CMK (cell line): ENCODE data around the gene DNPH1.

Experiments
- DNase-seq: peaks from one replicate; pipeline ENCODE4 v3.0.0-alpha.2; 2010; ENCODE audit warnings: low read depth

DNPH1 gene

GRCh38 chr6:43181621-43181941 is 47.7 kb downstream of the DNPH1 start:
- no peak for DNase-seq

DNA sequence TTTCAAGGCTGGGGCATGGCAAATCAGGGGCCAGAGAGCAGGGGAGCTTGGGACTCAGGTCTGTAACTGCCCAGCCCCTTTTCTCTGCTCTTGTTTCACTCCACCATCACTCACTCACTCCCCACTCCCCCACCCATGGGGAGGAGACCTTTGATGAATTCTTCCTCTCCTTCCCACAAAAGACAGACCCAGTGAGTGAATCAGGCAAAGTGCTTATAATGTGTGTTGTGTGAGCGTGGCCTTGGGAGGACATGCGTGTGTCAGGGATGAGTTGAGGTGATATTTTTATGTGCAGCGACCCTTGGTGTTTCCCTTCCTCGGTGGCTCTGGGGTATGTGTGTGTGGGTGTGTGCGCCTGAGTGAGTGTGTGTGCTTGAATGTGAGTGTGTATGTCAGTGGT is 48.3 kb downstream of the DNPH1 start:
- DNase-seq: no peak

DNA sequence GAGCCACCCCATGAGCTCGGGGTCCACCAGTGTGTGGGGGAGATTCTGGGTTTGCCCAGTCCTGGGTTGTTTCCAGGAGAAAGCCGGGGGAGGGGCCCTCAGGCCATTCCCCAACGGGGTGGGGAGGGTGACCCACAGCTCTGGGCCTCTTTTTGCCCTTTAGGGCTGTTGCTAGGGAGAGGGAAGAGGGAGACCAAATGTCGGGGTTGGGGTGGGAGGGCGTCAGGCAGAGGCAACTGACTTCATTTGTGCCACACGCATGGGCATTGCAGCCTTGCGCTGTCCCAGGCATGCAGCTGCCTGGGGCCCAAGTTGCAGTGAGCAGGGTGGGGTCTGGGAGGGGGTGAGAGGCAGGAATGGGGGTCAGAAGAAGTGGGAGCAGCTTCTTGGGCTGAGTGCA is 49.2 kb downstream of the DNPH1 start:
- DNase-seq: no peak

DNA sequence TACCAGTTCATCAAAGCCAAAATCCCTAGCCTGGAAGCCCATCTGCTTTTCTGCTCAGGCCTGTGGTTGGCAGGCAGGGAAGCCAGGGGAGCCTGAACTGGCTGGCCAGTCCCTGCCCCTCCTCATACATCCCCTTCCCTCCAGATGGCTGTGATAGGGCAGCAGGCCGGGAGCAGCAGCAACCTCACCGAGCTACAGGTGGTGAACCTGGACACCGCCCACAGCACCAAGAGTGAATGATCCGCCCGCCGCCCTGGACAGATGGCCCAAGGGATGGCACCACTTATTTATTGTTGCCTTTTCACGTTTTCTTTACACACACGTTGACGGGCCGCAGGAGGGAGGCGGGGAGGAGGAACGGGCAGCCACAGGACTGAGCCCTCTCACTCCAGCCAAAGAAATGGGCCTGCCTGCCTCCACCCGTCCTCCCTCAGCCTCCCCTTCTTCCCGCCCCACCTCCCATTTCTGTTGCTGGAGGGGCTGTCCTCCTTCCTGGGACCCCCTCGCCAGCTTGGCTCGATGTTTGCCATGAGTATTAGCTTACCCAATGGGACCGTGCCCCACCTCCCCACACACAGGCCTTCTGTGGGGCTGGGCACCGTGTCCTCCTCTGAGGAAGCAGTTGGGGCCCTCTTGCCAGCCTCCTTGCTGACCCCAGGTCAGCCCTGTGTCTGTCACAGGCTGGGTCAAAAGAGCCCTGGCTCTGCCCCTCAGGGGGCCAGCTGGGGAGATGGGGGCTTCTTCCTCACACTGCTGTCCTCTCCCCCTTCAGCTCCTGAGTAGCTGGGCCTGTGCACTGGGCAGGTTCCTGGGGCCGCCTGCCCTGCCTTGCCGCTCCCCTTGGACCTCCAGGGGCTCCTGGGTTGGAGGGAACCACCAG is 50.1 kb downstream of the DNPH1 start:
- no peak for DNase-seq

DNA sequence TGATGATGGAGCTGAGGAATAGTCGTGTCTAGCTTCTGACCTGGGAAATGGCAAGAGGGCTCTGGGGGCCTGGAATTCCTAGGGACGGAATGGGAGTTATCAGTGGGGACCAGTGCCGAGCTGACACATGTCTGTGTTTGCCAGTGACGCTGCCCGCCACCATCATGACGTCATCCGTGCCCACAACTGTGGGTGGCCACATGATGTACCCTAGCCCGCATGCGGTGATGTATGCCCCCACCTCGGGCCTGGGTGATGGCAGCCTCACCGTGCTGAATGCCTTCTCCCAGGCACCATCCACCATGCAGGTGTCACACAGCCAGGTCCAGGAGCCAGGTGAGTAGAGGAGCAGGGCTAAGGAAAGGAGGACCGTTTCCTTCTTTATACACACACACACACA is 51.1 kb downstream of the DNPH1 start:
- DNase-seq: no peak

GRCh38 chr6:43176423-43176786 is 52.9 kb downstream of the DNPH1 start:
- no peak for DNase-seq

- DNase-seq: no peak
These were observed 53.4 kb downstream of the DNPH1 start for GRCh38 chr6:43175676-43176422.
